GM10248 (cell line): ENCODE results near the gene DAZL.
A peak's percentile ranks its signal among the peaks of the same experiment; 100 is the strongest.

Experiments
- CTCF ChIA-PET: fragments of 300-600 bp; sonication (Branson Sonifier 250); formaldehyde crosslinking; extraction: SDS; loops from one replicate; lab custom pipeline; 2021; ENCODE audit warnings: antibody characterized with exemption; lab: Yijun Ruan, JAX
- POLR2A ChIA-PET: fragments of 350-650 bp; sonication (Branson Sonifier 250); formaldehyde crosslinking; extraction: SDS; loops from one replicate; lab custom pipeline; 2020; ENCODE audit warnings: antibody characterized with exemption; lab: Yijun Ruan, JAX
- DNase-seq: peaks from one replicate; pipeline ENCODE4 v3.0.0; 2012; ENCODE audit errors: extremely low spot score
- TF ChIP-seq, protein P1 (sequence below): IDR thresholded peaks from 2 replicates; pipeline ENCODE4 v1.5.1; 2012; ENCODE audit warnings: mild to moderate bottlenecking, low read depth; ENCODE audit errors: extremely low read depth, missing control alignments, control extremely low read depth

The DAZL gene

DNA sequence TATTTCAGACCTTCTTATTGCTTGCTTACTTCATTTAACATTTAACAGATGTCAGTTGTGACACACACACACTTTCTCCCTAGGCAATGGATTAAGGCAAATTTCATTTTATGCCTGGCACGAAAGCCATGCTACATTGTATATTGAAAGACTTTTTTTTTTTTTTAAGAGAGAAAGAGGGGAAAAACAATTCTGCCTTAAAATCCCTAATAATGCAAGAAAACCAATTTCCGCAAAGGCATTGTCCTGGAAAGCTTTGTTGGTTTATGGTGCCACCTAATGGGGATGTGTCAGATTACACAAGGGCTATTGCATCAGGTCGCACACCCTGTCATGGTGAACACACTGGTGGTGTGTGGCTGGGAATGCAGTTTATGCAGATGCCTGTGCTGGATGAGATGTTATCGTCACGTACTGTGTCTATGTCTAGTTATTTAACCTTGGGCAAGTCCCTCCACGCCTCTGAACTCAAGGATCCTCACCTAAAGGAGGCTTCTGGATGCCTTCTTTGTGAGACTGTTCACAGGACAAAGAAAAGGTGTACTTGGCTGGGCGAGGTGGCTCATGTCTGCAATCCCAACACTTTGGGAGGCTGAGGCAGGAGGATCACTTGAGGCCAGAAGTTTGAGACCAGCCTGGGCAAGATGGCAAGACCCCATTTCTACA, 54.4 kb downstream of the DAZL start:
- TF ChIP-seq, protein P1, sequence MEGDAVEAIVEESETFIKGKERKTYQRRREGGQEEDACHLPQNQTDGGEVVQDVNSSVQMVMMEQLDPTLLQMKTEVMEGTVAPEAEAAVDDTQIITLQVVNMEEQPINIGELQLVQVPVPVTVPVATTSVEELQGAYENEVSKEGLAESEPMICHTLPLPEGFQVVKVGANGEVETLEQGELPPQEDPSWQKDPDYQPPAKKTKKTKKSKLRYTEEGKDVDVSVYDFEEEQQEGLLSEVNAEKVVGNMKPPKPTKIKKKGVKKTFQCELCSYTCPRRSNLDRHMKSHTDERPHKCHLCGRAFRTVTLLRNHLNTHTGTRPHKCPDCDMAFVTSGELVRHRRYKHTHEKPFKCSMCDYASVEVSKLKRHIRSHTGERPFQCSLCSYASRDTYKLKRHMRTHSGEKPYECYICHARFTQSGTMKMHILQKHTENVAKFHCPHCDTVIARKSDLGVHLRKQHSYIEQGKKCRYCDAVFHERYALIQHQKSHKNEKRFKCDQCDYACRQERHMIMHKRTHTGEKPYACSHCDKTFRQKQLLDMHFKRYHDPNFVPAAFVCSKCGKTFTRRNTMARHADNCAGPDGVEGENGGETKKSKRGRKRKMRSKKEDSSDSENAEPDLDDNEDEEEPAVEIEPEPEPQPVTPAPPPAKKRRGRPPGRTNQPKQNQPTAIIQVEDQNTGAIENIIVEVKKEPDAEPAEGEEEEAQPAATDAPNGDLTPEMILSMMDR: peak; percentile 90
- DNase-seq: peak; percentile 65
- ChIA-PET CTCF (interaction anchor here (0.7 to 7.9 kb wide), 26 partner anchors 9 to 502 kb away, joined by 3 to 72 read pairs (median 6); partner anchors contain the start of genes DPH3 and OXNAD1), POLR2A (interaction anchor here (1.0 kb wide), 1 partner anchor 35 kb away, joined by 3 read pairs; no protein-coding TSS in a partner anchor)

DNA sequence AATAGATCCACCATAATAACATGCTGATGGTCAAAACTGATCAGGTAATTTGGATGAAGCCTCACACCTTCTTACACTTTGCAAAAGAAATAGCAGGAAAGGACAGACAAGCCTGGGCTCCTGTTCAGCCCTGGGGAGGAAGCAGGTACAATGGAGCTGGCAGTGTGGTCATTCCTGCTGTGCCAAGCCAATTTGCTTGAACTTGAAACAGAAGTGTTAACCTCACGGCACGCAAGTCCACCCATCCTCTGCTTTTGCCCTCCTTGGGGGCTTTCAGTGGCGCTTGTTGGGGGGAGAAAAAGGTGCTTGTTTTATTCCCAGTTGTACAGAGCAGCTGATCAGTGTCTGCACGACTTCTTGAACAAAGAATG, 54.9 kb downstream of the DAZL start:
- no peak for DNase-seq
- ChIA-PET CTCF (interaction anchor here (0.7 to 7.9 kb wide), 26 partner anchors 9 to 501 kb away, joined by 3 to 72 read pairs (median 6); partner anchors contain the start of genes DPH3 and OXNAD1), POLR2A (interaction anchor here (1.0 kb wide), 1 partner anchor 34 kb away, joined by 3 read pairs; no protein-coding TSS in a partner anchor)
- TF ChIP-seq, protein P1: no peak

DNA sequence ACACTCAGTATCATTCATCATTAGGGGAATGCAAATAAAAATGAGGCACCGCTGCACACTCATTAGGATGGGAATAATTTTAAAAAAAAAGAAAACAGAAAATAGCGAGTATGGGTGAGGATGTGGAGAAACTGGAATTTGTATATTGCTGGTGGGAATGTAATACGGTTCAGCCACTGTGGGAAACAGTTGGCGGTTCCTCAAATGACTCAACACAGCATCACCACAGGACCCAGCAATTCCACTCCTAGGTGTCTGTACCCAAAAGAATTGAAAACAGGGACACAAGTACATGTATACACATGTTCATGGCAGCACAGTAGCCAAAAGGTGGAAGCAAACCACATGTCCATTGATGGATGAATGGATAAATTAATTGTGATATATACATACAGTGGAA, 56.5 kb downstream of the DAZL start:
- no peak for DNase-seq
- TF ChIP-seq, protein P1: no peak
- ChIA-PET POLR2A (no interaction called here), CTCF (interaction anchor here (2.0 to 7.9 kb wide), 3 partner anchors 11 to 258 kb away, joined by 4 to 72 read pairs (median 17); no protein-coding TSS in a partner anchor)

DNA sequence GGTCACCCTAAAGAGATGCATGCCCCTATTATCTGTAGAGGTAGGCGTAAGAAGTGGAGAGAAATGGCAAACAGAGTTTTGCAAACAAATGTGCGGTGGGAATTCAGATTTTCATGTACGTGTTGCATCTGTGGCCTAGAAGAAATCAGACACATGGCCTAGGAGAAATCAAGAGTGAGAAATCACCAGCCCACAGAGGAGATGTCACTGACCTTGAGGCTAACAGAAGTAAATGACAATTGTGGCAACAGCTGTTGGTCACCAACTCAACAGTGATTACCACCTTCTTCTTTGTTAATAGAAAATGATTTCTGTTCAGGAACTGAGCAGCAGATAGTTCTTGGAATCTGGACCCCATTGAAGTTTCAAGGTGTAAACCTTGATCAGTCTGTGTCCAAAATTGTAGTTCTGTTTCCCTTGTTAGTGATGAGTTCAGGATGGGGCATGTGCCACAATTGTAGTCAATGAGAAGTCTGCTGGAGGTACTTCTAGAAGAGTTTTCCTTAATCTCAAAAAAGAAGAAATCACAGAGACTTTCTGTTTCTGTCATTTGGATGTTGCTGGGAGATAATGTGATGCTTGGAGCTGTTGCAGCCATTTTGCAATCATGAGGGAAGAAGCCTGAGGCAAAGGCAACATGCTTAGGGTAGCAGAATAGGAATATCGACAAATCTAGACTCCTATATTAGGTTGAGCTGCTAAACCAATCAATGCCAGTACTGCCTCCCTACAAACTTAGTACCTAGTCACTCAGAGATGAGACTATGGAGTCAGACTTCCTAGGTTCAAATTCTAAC, 57.5 kb downstream of the DAZL start:
- ChIA-PET POLR2A (no interaction called here), CTCF (interaction anchor here (1.1 to 2.2 kb wide), 7 partner anchors 11 to 500 kb away, joined by 3 to 10 read pairs (median 4); no protein-coding TSS in a partner anchor)
- TF ChIP-seq, protein P1: no peak
- DNase-seq: no peak

DNA sequence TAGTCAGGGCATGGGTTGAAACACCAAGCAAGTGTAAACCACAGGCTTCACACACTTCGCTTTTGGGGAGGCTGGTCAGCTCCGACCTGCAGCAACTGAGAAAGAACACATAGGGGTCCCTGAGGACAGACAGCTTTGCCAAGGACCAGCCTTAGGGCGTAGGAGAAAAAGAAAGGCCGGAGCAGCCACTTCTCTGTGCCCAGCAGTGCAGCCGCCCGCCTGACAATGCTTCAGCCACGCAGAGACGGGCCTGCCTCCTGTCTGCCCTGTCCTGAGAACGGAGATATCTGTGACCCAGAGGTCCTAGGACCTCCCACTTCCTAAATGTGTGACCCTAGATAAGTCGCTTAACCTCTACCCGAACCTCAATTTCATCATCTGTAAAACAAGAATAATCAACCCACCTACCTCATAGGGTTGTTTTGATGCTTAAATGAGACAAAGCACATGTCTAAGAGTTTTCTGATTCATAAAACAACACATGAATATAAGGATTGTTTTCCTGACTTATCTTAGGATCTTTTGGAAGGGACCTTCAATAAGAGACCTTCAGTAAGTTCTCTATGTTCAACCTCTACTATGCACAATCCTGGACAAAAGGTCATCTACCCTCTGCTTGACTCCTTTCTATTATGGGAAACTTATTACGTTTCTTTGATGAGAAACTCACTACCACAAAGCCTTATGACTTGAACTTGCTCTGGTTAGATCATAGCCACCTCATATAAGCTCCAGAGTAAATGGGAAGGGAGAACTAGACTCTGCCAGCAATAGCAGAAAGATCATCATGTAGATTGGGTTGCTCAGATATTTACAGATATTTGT, 58.8 kb downstream of the DAZL start:
- ChIA-PET CTCF (interaction anchor here (1.1 to 2.2 kb wide), 8 partner anchors 9 to 499 kb away, joined by 3 to 10 read pairs (median 4); no protein-coding TSS in a partner anchor), POLR2A (interaction anchor here (0.6 kb wide), 1 partner anchor 29 kb away, joined by 6 read pairs; no protein-coding TSS in a partner anchor)
- DNase-seq: no peak
- TF ChIP-seq, protein P1: no peak
